HFFc6 (cell line): Measurements from ENCODE around the gene MRPS24. TPM values are rescaled to one million over a fixed set of nuclear protein-coding genes. Genes with fewer than 3 reads are reported as not detected.

ENCODE experiments used
- DNase-seq: peaks from one replicate; pipeline ENCODE4 v3.0.0-alpha.2; 2018
- H3K27ac Mint-ChIP-seq: 2 replicates; pipeline ENCODE4 v1.8.0; 2020; ENCODE audit warnings: mild to moderate bottlenecking, mixed read lengths
- H3K27me3 Mint-ChIP-seq: 2 replicates; pipeline ENCODE4 v1.8.0; 2021; ENCODE audit warnings: mild to moderate bottlenecking, moderate library complexity, mixed read lengths; ENCODE audit not compliant: insufficient read depth
- H3K36me3 Mint-ChIP-seq: 2 replicates; pipeline ENCODE4 v1.8.0; 2021; ENCODE audit warnings: low read depth, mixed read lengths
- H3K4me1 Mint-ChIP-seq: 2 replicates; pipeline ENCODE4 v1.8.0; 2020; ENCODE audit warnings: low read depth, mixed read lengths
- H3K4me3 Mint-ChIP-seq: 2 replicates; pipeline ENCODE4 v1.8.0; 2020; ENCODE audit warnings: mild to moderate bottlenecking, moderate library complexity, mixed read lengths
- H3K9me3 Mint-ChIP-seq: 2 replicates; pipeline ENCODE4 v1.8.0; 2020; ENCODE audit warnings: mild to moderate bottlenecking, mixed read lengths
- total RNA-seq, 6 experiments: library from RNA; stranded (reverse); fragmentation: NEBNext Ultra II Directional; extraction: Animal tissue kit (Norgen Biotek cat#: 25700); gene quantifications; 2 replicates in 1 of 6; 3 replicates in 5 of 6; pipeline ENCODE4 v1.2.3, GENCODE V29; 2021
- TF ChIP-seq, protein P1 (sequence below): fragments of 200-600 bp; sonication (generic); IDR thresholded peaks from 2 replicates; pipeline ENCODE4 v1.5.0; 2021; ENCODE audit warnings: antibody characterized with exemption, mild to moderate bottlenecking

Gene MRPS24
- total RNA-seq, 6 experiments from 2014 or later: 158 to 211 (median 199) TPM

DNA sequence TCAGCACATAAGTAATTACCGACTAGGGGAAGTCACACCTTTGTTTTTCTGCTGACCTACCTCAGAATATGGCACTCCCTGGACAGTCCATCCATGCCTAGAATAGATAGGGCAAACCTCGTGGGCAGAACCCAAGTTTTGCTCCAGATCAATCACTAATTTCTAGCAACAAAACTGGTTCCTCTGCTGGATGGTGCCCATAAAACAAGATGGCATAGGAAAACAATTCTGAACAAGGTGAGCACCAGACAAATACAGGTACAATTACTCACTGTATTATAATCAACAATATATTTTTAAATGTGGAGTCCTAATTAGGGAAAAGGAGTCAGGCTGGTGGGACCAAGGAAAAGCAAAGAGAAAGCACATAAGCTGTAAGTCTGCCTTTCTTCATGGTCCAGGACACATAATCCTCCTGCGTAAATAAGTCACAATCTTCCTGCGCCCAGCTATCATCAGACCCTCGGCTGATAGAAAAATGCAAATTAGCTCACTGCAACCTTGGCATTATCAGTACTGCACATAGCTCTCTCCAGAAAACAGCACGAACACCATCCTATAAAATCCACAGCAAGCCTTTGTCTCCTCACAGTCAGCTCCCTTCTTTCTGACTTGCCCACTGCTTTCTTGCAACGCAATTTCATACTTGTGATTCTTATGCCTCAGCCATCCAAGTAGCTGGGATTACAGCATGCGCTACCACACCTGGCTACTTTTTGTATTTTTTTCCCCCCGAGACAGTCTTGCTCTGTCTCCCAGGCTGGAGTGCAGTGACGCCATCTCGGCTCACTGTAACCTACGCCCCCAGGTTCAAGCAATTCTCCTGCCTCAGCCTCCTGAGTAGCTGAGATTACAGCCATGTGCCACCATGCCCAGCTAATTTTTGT lies 22.0 kb upstream of the MRPS24 start:
- no peaks in the 10 kb centered on the region for H3K9me3 Mint-ChIP-seq
- DNase-seq: no peak
- peaks cover 1% of the 10 kb centered on the region; the same call in 1 of the 2 replicates for H3K27me3 Mint-ChIP-seq
- H3K36me3 Mint-ChIP-seq: peaks cover 14% of the 10 kb centered on the region
- no peak overlapping the region for H3K4me3 Mint-ChIP-seq
- peaks cover 54% of the 10 kb centered on the region for H3K4me1 Mint-ChIP-seq
- H3K27ac Mint-ChIP-seq: no peak overlapping the region
- TF ChIP-seq, protein P1, sequence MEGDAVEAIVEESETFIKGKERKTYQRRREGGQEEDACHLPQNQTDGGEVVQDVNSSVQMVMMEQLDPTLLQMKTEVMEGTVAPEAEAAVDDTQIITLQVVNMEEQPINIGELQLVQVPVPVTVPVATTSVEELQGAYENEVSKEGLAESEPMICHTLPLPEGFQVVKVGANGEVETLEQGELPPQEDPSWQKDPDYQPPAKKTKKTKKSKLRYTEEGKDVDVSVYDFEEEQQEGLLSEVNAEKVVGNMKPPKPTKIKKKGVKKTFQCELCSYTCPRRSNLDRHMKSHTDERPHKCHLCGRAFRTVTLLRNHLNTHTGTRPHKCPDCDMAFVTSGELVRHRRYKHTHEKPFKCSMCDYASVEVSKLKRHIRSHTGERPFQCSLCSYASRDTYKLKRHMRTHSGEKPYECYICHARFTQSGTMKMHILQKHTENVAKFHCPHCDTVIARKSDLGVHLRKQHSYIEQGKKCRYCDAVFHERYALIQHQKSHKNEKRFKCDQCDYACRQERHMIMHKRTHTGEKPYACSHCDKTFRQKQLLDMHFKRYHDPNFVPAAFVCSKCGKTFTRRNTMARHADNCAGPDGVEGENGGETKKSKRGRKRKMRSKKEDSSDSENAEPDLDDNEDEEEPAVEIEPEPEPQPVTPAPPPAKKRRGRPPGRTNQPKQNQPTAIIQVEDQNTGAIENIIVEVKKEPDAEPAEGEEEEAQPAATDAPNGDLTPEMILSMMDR: no peak

DNA sequence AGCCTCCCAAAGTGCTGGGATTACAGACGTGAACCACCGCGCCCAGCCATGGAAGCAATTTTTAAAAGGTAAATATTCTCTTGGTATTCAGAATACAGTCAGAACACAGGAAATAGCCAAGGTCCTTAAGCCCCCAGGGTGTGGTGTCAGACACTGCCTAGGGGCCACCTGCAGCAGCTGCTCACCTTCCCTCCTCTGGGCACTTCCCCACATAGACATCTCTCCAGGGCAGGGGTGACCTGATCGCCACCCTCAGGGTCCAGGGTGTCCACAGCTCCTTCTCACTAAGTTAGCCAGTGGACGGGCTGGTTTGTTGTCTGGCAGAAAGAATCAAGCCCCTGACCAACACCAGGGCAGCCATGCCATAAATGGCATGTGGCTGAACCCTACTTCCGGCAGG lies 21.2 kb upstream of the MRPS24 start:
- TF ChIP-seq, protein P1: no peak
- Mint-ChIP-seq H3K36me3 (peaks cover 10% of the 10 kb centered on the region), H3K27ac (no peak overlapping the region), H3K9me3 (no peaks in the 10 kb centered on the region), H3K4me1 (peaks cover 48% of the 10 kb centered on the region), H3K4me3 (no peak overlapping the region), H3K27me3 (peaks cover 1% of the 10 kb centered on the region)
- no peak for DNase-seq

DNA sequence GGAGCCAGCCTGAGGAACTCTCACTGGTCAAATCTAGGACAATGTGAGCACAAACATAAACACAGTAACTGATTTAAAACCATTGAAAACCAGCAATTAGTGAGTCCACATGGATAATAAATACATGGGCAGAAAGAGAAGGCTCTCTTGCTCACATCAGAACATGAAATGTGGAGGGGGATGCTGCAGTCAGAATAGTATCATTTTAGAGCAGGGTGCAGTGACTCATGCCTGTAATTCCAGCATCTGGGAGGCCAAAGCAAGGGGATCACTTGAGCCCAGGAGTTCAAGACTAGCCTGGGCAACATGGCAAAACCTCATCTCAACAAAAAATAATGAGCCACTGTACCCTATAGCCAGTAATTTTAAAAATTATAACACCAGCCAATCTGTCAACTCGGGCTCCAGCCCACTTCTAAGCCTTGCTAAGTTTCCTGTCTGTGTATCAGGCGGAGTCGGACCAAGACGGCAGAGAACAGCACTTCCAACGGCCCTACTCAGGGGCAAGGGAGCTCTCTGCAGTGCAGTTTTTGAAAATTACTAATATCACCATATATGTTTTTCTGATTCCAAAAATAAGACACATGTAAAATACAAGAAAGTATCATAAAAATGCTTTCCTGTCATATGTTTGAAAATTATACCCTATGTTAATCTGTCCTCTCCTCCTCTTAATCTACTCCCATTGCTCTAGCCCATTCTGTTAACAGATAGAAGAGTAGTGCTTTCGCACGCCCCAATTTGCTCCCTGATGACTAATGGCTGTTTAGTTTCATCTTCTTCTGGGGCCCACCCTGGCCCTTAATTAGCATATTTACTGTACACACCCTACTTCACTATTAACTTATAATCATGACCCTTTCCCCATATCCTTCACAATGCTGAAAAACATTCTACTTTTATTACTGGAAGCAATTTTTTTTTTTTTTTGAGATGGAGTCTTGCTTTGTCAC lies 20.0 kb upstream of the MRPS24 start:
- Mint-ChIP-seq H3K27ac (peak overlapping the region; percentile 62), H3K4me3 (peak overlapping the region; percentile 42), H3K9me3 (no peaks in the 10 kb centered on the region), H3K27me3 (peaks cover 1% of the 10 kb centered on the region), H3K36me3 (peaks cover 21% of the 10 kb centered on the region), H3K4me1 (peaks cover 47% of the 10 kb centered on the region)
- no peak for DNase-seq
- TF ChIP-seq, protein P1: no peak

DNA sequence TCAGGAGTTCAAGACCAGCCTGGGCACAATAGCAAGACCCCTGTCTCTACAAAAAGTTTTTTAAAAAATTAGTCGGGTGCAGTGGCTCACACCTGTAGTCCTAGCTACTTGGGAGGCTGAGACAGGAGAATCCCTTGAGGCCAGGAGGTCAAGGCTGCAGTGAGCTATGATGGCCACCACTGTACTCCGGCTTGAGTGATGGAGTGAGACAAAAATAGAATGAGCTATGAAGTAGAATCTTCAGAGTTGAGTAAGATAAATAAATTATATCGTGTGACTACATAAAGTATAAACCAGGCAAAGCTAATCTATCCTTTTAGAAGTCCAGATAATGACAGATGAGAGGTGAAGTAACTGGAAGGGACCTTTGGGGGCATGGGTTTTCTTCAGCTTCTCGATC lies 15.3 kb upstream of the MRPS24 start:
- Mint-ChIP-seq H3K4me1 (peaks cover 64% of the 10 kb centered on the region), H3K27ac (no peak overlapping the region; the same call in 1 of the 2 replicates), H3K4me3 (no peak overlapping the region), H3K36me3 (peaks cover 48% of the 10 kb centered on the region), H3K27me3 (no peaks in the 10 kb centered on the region; the same call in 1 of the 2 replicates), H3K9me3 (no peaks in the 10 kb centered on the region)
- TF ChIP-seq, protein P1: no peak
- DNase-seq: no peak

DNA sequence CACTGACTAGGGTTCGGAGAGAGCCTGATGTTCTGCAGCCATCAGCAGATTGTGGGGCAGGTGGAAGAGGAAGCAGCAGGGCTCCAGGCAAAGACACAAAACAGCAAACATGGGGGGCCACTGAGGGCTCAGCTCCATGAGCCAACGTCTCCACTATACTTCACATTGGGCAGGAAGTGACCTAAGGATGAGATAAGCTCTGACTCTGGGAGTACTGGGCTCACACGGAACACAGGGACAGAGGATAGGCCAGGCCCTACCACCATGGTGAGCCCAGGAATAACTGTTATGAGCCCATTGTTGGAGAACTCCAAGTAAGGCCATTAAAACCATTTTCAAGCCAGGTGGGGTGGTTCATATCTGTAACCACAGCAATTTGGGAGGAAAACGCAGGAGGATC lies 14.9 kb upstream of the MRPS24 start:
- Mint-ChIP-seq H3K27me3 (no peaks in the 10 kb centered on the region; the same call in 1 of the 2 replicates), H3K9me3 (no peaks in the 10 kb centered on the region), H3K4me3 (no peak overlapping the region; the same call in 1 of the 2 replicates), H3K36me3 (peaks cover 50% of the 10 kb centered on the region), H3K4me1 (peaks cover 64% of the 10 kb centered on the region), H3K27ac (peak overlapping the region; percentile 44)
- no peak for DNase-seq
- TF ChIP-seq, protein P1: no peak
